LNCAP (cell line): ENCODE results near the gene GPC3.

Source experiments
- CTCF ChIP-seq: fragments of 450-650 bp; IDR thresholded peaks from 2 replicates; pipeline ENCODE4 v1.5.1; 2017; ENCODE audit warnings: mild to moderate bottlenecking

The GPC3 gene

GRCh38 chrX:133544115-133544514 lies 441.3 kb downstream of the GPC3 start:
- no peak for TF ChIP-seq CTCF

- TF ChIP-seq CTCF = no peak
These were observed 441.7 kb downstream of the GPC3 start for GRCh38 chrX:133543654-133544053.

- no peak for TF ChIP-seq CTCF
These were observed 442.9 kb downstream of the GPC3 start for GRCh38 chrX:133542476-133542875.

DNA sequence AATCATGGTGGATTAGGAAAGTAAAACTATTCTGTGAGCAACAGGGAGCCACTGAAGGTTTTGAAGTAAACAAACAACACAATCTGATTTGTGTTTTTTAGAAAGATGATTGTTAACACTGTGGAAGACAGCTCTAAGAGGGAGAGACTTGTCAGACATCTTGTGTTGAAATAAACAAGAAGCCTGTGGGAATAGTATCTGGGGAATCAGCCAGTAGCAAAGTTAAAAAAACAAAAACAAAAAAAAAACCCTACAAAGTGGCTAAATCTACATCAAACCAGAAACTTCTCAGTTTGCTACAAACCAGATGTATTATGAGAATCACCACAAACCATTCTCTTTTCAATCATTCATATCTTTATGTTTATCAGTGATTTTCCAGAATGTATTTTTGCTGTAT lies 444.4 kb downstream of the GPC3 start:
- no peak for TF ChIP-seq CTCF

DNA sequence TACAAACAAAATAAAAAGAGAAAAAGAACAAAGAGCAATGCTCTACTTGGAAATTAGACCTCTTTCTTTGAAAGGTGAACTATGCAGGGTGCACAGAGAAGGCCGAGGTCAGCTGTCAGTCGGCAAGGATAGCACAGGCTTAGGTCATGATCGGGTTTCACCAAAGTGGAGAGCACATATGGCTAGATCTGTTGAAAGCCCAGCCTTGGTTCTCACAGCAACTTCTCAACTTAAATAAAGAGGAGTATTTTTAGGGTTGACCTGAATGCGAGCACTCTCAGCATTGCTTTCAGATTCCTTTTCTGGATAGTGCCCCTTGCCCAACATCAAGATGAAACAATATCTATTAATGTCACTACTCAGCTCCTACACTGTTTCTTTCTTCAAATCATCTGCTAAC lies 447.2 kb downstream of the GPC3 start:
- TF ChIP-seq CTCF = no peak

DNA sequence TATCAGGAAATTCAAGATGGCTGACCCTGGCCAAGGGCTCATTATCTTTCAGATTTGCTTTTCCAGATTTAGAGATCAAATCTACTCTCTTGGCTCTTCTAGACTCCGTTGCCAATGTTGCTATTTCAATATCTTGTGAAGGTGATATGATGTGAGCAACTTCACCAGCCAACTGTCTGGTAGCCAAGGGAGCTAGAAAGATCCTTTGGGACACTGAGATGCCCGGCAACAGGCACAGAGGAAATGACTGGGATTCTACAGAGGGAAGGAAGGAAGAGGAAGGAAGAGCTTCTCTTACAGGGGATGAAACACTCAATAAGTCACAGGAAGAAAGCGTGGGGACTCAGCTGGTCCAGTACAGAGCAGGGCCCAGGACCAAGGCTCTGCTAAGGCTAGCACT lies 448.3 kb downstream of the GPC3 start:
- TF ChIP-seq CTCF = no peak

GRCh38 chrX:133535066-133535465 lies 450.3 kb downstream of the GPC3 start:
- no peak for TF ChIP-seq CTCF

DNA sequence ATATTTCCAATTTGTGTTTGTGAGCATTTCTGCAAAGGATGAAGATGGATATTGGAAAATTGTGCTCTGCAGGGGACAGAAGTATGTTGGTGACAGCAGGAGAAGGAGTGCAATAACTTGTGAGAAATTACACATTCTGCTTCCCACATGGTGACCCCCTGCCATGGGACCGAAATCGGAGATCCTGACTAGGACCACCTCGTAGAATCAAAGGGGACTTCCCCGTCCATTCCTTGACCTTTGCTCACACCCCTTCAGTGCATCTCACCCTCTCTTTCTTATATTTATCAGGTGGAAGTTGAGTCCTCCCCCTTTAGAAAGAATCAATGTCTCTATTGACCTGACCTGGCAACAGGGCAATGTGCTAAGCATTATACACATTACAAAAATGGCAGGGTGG lies 451.2 kb downstream of the GPC3 start:
- no peak for TF ChIP-seq CTCF
